ENCODE measurements around the gene RPS6KB2.

The RPS6KB2 gene

GRCh38 chr11:67418476-67419281 lies 9.6 kb upstream of the RPS6KB2 start:
- peak; percentile 97 for TF ChIP-seq SPI1 (IDR thresholded peaks at IDR 0.05; ENCODE audit: borderline replicate concordance, low read depth)
- TF ChIP-seq, protein P1, sequence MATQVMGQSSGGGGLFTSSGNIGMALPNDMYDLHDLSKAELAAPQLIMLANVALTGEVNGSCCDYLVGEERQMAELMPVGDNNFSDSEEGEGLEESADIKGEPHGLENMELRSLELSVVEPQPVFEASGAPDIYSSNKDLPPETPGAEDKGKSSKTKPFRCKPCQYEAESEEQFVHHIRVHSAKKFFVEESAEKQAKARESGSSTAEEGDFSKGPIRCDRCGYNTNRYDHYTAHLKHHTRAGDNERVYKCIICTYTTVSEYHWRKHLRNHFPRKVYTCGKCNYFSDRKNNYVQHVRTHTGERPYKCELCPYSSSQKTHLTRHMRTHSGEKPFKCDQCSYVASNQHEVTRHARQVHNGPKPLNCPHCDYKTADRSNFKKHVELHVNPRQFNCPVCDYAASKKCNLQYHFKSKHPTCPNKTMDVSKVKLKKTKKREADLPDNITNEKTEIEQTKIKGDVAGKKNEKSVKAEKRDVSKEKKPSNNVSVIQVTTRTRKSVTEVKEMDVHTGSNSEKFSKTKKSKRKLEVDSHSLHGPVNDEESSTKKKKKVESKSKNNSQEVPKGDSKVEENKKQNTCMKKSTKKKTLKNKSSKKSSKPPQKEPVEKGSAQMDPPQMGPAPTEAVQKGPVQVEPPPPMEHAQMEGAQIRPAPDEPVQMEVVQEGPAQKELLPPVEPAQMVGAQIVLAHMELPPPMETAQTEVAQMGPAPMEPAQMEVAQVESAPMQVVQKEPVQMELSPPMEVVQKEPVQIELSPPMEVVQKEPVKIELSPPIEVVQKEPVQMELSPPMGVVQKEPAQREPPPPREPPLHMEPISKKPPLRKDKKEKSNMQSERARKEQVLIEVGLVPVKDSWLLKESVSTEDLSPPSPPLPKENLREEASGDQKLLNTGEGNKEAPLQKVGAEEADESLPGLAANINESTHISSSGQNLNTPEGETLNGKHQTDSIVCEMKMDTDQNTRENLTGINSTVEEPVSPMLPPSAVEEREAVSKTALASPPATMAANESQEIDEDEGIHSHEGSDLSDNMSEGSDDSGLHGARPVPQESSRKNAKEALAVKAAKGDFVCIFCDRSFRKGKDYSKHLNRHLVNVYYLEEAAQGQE (IDR thresholded peaks at IDR 0.05; ENCODE audit: insufficient replicate concordance, low read depth): no peak
- TF ChIP-seq POLR2AphosphoS5 (IDR thresholded peaks at IDR 0.05; ENCODE audit: low read depth): no peak
- H3K27me3 ChIP-seq (ENCODE audit: insufficient read depth, poor library complexity, severe bottlenecking): no peaks in the 10 kb centered on the region
- H3K27ac ChIP-seq (replicated peaks): no peak overlapping the region; the same call in 1 of the 2 replicates
- no peak overlapping the region for H3K4me3 ChIP-seq (replicated peaks; ENCODE audit: insufficient read depth, low read length)
- peak in 1 of 2 experiments; percentile 74 for DNase-seq (ENCODE audit: low read depth in 1 of 2, low spot score in 1 of 2)

- TF ChIP-seq, protein P1 (IDR thresholded peaks at IDR 0.05; ENCODE audit: insufficient replicate concordance, low read depth): no peak
- TF ChIP-seq, protein P2, sequence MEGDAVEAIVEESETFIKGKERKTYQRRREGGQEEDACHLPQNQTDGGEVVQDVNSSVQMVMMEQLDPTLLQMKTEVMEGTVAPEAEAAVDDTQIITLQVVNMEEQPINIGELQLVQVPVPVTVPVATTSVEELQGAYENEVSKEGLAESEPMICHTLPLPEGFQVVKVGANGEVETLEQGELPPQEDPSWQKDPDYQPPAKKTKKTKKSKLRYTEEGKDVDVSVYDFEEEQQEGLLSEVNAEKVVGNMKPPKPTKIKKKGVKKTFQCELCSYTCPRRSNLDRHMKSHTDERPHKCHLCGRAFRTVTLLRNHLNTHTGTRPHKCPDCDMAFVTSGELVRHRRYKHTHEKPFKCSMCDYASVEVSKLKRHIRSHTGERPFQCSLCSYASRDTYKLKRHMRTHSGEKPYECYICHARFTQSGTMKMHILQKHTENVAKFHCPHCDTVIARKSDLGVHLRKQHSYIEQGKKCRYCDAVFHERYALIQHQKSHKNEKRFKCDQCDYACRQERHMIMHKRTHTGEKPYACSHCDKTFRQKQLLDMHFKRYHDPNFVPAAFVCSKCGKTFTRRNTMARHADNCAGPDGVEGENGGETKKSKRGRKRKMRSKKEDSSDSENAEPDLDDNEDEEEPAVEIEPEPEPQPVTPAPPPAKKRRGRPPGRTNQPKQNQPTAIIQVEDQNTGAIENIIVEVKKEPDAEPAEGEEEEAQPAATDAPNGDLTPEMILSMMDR (IDR thresholded peaks at IDR 0.05; ENCODE audit: insufficient read depth, low read length): no peak
- TF ChIP-seq SPI1 (IDR thresholded peaks at IDR 0.05; ENCODE audit: borderline replicate concordance, low read depth) (no peak), POLR2AphosphoS5 (IDR thresholded peaks at IDR 0.05; ENCODE audit: low read depth) (no peak), GABPA (IDR thresholded peaks at IDR 0.05; ENCODE audit: low read depth) (no peak)
- no peak overlapping the region for H3K4me3 ChIP-seq (replicated peaks; ENCODE audit: insufficient read depth, low read length)
- H3K27me3 ChIP-seq (ENCODE audit: insufficient read depth, poor library complexity, severe bottlenecking): no peaks in the 10 kb centered on the region
- H3K27ac ChIP-seq (replicated peaks): no peak overlapping the region
- DNase-seq (ENCODE audit: low read depth in 1 of 2, low spot score in 1 of 2): no peak
Measured at GRCh38 chr11:67419325-67420049, 8.8 kb upstream of the RPS6KB2 start.

DNA sequence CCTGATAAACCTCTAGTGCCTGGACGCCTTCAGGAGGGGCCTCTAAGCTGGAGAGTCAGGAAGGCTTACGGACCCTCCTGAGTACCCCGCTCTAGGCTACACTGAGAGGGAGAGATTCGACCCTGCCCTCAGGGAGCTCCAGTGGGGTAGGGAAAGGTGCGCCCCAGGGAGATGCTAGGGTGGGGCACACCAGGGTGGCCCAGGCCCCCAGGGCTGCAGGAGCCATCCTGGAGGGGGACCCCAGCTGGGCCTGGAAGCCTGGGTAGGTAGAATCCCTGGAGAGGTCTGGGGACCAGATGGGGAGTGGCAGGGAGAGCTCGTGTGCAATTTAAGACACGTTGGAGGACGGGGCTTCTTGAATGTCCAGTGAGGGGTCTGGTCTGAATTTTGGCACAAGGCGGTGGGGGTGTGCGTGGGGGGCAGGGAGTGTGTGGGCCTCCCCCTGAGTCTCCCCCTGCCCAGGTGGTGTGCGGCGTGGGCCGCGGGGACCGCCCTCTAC lies 8.1 kb upstream of the RPS6KB2 start:
- Histone ChIP-seq H3K27ac (replicated peaks) (no peak overlapping the region), H3K27me3 (ENCODE audit: insufficient read depth, poor library complexity, severe bottlenecking) (no peaks in the 10 kb centered on the region), H3K4me3 (replicated peaks; ENCODE audit: insufficient read depth, low read length) (peak overlapping the region; percentile 27)
- no peak for DNase-seq (ENCODE audit: low read depth in 1 of 2, low spot score in 1 of 2)
- no peak for TF ChIP-seq POLR2AphosphoS5 (IDR thresholded peaks at IDR 0.05; ENCODE audit: low read depth)

DNA sequence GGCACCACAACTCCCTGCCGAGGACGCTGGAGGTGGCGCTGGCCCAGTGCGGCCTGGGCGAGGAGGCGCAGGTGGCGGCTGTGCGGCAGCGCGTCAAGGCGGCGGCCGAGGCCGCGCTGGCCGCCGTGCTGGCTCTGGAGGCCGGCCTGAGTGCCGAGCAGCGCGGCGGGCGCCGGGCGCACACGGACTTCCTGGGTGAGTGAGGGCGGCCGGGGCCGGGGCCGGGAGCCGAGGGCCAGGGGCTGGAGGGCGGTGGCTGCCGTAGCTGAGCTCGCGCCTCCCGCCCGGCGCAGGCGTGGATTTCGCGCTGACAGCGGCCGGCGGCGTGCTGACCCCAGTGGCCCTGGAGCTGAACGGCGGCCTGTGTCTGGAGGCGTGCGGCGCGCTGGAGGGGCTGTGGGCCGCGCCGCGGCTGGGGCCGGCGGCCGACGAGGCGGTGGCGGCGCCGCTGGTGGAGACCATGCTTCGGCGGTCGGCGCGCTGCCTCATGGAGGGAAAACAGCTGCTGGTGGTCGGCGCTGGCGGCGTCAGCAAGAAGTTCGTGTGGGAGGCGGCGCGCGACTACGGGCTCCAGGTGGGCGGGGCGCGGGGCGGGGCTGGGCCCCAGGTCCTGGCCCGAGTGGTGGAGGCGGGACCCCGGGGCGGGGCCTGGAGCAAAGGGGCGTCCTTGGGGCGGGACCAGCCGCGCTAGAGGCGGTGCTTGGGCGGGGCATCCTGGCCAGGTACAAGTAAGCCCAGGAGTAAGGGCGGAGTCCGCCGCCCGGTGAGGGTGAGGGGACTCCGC lies 7.5 kb upstream of the RPS6KB2 start:
- Histone ChIP-seq H3K27me3 (ENCODE audit: insufficient read depth, poor library complexity, severe bottlenecking) (no peaks in the 10 kb centered on the region), H3K27ac (replicated peaks) (no peak overlapping the region), H3K4me3 (replicated peaks; ENCODE audit: insufficient read depth, low read length) (peak overlapping the region; percentile 35)
- DNase-seq (ENCODE audit: low read depth in 1 of 2, low spot score in 1 of 2): peak; percentile 86 to 95
- TF ChIP-seq, protein P1 (IDR thresholded peaks at IDR 0.05; ENCODE audit: insufficient replicate concordance, low read depth): no peak

Data from HL-60 (cell line).